ENCODE data around the gene TMEM201.
"Not testable (repeated sequence)": the region's sequence is repeated elsewhere in the genome, so short reads cannot be mapped to it uniquely, and the experiment has no call there.

TMEM201 gene

DNA sequence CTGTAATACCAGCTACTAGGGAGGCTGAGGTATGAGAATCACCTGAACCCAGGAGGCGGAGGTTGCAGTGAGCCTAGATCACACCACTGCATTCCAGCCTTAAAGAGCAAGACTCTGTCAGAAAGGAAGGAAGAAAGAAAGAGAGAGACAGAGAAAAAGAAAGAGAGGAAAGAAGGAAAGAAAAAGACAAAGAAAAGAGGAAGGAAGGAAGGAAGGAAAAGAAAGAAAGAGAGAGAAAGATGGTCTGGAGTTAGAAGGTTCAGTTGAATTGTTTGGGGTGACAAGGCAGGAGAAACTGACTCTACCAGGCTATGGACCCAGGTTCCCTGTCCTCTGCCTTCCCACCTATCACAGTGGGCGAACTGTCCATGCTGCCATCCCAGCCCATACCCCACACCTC is 35.4 kb downstream of the TMEM201 start:
- no peak for DNase-seq

DNA sequence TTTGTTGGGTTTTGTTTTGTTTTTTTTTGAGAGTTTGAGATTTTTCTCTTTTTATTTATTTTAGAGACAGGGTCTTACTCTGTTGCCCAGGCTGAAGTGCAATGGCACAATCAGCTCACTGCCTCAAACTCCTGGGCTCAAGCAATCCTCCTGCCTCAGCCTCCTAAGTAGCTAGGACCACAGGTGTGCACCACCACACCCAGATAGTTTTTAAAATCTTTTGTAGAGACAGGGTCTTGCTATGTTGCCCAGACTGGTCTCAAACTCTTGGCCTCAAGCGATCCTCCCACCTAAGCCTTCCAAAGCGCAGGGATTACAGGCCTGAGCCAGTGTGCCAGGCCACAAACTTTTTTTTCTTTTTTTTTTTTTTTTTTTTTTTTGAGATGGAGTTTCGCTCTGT is 36.3 kb downstream of the TMEM201 start:
- not testable (repeated sequence) for DNase-seq

DNA sequence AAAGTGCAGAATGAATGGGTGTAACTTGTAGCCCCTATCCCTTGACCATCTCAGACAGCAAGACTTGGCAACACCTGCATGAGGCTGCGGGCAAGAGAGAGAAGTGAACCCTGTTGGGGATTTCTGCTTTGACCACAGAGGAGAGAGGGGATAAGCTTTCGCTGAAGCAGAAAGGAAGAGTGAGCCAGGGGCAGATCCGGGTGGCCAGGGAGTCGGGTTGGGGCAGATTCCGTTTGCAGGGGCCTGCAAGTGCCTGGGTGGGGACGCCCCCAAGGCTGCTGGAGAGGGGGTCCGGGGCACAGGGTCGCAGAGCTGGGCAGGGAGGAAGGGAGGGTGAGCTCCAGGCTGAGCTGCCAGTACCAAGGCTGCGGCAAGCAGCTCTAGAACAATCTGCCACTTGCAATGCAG is 37.5 kb downstream of the TMEM201 start:
- no peak for DNase-seq

DNA sequence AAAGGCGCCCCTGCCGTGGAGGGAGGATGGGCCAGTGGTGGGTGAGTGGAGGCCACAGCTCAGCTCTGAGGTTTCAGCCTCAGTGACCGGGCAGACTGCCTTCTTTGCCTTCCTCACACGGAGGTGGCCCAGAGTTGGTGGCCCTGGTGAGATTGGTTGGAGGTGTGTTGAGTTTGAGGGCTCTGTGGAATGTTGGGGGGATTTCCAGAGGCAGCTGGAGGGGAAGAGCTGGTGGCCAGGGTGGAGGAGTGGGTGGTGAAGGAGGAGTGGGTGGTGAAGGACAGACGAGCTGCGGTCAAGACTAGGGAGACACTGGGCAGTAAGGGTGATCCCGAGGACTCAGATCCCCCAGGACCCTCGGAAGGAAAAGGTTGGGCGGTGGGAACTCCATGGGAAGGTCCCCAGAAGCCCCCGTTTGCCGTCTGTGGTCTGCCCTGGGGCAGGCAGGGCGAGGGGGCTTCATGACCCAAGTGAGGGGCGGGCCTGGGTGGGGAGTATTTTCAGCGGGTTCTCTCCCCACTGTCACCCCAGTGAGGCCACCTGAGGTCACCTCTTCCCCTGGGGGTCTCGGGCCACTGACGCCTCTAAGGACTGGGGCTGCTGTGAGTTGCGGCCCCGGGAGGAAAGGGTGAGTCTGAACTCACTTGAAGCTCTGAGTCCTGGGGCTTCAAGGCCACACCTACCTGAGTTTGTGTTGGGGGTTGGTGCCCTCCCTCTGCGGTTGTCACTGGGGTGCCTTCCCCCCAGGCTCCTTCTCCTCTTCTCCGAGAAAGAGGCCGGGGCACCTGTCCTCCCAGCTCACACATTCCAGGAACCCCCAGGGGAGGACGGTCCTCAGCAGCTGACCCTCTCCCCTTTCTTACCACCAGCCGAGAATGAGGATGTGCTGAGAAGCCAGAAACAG is 40.1 kb downstream of the TMEM201 start:
- DNase-seq = no peak

DNA sequence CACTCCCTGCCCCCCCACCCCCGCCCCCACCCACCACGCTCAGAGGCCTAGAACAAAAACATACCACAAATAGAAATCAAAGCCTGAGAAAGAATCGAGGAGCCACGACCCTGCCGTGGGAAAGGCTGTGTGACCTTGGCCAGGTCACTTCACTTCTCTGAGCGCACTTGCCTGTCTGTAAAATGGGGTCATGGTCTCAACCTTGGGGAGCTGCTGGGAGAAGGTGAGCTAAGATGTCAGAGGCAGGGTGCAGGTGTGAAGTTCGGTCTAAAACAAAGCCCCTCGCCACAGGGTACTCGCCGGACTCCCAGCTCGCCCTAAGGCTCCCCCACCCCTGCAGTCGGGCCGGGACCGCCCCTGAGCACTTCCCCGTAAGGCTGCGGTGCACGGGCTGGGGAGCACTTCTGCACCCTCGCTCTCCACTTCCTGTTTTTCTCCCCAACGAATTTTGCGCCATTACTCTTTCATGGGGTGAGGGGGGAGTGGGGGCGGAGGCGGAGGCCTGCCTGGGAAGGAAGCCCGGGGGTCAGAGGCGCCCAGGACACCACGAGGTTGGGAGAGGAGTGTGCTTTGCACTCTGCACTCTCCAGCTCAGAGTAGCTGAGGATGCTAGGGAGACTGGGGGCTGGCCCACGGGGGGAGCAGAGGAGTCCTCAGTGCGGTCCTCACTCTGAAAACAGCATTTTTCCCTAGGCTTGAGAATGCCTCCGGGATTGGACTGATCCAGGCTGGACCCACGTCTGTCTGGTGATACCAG is 40.9 kb downstream of the TMEM201 start:
- DNase-seq = no peak

DNA sequence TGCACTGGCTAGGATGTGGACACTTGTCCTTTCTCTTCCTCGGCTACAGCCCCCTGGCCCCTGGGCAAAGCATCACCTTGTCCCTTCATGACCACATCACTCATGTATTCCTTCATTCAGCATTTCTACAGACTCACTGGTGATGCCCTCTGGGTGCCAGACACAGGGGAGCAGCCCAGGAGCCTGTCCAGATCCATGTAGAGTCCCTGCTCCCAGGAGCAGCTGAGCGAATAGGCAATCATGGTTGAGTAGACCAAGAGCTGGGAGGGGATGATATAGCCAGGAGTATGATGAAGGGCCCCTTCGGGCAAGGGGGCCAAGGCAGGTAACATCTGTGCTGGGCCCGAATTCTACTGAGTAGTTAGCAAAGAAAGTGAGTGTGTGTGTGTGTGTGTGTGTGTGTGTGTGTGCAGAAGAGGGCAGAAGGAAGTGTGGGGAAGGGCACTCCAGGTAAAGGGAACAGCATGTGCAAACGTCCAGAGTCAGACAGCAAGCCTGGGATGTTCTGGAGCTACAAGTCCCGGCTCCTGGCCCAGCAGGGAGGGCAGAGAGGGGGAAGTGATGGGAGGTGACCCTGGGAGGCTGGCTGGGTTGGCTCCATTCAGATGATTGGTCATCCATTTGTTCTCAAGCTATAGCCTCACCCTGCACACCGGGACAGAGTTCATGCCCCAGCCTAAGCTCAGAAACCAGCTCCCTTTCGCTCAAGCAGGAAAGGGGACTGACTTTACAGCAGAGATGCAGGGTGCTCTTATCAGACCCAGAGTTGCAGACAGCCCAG is 41.8 kb downstream of the TMEM201 start:
- DNase-seq = no peak

DNA sequence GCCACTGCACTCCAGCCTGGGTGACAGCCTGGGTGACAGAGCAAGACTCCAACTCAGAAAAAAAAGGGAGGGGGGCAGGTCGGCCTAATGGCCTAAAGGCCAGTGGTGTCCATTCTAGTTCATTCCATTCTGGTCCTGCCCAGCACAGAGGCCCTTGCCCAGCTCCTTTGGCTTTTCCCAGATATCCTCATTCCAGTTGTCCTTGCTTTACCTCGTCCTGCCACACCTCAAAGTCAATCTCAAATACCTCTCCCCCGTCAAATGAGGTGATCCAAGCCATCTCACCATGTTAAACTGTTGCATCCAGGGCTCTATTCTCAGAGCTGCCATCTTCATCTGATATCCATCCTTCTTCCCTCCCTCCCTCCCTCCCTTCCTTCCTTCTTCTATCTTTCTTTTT is 42.9 kb downstream of the TMEM201 start:
- DNase-seq = no peak

DNA sequence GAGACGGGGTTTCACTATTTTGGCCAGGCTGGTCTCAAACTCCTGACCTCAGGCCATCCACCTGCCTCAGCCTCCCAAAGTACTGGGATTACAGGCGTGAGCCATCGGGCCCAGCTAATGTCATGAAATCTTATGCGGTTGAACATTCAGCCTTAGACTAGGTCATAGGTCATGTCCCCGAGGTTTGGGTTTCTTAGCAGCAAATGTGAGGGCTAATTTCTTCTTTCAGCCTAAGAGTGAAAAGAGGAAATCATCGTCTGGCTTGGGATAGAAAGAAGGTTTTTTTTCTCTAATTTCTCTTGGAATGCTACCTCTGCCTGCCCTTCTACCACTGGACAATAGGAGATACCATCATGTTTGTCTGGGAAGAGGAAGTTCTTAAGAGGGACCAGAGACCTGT is 44.8 kb downstream of the TMEM201 start:
- DNase-seq = no peak

DNA sequence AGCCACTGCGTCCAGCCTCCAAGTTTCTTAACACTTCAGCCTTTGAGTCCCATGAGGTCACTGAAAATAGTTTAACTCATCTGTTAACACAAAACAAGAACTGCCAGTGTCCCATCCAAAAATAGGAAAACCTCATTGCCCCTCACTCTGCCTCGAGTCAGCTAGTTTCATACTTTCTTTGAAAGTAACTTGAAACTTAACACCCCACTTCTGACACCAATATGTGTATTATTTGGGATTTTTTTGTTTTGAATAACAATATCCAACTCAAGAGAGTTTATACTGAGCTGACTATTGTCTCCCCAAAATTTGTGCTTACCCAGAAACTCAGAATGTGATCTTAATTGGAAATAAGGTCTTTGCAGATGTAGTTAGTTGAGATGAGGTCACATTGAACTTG is 45.9 kb downstream of the TMEM201 start:
- no peak for DNase-seq

DNA sequence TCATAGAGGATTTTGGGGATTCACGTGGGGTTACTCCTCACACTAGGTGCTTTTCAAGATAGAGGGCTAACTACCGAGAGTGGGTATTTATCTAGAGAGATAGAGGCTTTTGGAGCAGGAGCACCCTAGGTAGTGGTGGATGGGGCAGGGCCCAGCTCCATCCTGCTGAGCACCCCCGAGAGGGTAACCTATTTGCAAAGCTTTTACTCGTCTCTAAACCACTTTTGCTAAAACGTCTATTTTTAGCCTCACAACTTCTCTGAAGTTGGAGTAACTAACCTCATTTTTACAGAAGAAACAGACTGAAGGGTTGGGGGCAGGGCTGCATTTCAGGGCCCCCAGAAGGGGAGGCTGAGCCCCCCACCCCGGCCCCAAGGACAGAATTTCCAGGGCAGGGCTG is 50.5 kb downstream of the TMEM201 start:
- DNase-seq = no peak

DNA sequence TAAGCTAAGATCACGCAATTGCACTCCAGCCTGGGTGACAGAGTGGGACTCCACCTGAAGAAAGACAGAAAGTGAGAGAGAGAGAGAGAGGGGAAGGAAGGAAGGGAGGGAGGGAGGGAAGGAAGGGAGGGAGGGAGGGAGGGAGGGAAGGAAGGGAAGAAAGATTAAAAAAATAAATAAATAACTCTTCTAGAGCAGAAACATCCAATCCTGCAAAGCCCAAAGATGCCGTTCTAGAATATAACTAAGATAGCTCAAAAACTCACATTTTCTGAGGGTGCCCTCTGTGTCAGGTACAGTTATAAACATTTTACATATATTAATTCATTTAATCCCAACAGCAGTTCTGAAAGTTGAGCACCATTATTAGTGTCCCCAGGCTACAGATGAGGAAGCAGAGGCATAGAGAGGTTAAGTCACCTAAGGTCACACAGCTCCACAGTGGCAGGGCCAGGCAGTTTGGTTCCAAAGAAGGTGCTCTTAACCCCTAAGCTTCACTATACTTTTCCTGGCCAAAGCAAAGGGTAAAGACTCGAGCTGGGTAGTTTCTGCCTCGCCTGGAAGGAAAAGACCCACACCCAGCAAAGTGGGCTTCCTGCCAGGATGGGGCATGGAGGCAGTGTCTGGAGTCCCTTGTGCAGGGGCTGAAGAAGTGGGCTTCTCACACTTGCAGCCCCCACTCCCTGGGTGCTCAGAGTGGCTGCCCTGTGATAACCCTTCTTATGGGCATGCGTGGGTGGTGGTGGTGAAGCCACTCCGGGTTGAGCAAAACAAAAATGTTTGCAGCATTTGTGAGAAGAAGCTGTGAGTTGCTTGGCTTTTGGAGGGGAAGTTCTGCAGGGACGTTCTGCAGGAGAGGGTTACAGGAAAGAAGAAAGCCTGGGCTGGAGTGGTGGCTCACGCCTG is 54.9 kb downstream of the TMEM201 start:
- no peak for DNase-seq

DNA sequence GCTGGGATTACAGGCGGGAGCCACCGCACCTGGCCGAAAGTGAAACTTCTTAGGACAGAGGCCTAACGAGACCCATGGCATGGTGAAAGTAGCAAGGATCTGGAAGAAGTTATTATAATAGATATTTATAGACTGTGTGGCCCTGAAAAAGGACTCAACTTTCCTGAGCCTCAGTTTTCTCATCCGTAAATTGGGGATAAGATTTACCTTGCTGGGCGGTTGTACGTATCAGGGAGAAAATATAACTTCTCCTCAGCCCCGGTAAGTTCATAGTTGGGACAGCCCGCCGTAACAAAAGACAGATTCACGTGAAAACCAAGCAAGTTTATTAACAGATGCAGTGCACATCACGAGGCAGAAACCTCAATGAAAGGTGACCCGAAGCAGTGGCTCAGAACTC is 57.3 kb downstream of the TMEM201 start:
- no peak for DNase-seq

DNA sequence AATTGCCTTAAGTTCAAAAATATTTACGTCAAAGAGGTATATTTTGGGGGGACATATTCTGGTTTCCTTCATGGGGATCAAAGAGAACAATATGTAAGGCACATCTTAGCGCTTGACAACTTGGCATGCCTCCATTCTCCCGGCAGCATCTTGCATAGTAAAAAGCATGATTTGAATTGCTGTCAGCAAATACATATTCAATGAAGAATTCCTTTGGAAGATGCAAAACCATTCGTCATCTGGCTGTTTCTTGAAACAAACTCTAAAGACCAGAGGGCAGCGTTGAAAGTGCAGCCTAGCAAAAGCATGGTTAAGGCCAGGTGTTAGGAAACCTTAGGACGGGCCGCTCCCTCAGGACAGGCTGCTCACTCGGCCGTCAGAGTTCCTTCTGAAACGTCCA is 59.5 kb downstream of the TMEM201 start:
- DNase-seq = no peak

DNA sequence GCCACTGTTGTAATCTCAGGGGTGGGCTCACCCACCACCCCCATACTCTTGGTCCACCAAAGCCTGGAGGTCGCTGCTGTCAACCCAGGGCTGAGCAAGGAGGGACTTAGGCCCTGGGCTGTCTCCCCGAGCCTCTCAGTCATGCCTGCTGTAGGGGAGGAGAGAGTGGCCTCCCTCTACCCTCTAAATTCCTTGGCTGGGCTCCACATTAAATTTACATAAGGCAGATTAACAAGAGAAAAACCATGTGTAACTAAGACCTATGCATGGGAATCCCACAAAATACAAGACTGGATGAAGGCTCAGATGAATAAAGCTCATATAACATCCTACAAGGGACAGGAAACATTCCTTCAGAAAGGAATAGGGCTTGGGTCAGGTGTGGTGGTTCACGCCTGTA is 61.1 kb downstream of the TMEM201 start:
- no peak for DNase-seq

DNA sequence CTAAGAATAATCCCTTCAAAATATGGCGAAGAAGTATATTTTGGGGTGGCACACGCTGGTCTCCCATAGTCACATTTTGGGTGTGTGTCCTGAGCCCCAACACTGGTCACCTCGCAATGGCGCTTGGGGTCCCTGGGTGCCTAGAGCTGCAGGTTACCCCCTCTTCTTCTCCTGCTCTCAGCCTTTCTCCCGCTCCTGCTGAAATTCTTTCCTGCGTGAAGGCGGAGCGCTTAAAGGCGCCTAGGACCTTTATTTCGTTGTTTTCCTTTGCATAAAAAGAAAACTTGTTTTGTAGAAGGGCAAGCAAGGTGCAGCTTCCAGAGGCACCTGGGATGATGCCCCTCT is 62.5 kb downstream of the TMEM201 start:
- no peak for DNase-seq

DNA sequence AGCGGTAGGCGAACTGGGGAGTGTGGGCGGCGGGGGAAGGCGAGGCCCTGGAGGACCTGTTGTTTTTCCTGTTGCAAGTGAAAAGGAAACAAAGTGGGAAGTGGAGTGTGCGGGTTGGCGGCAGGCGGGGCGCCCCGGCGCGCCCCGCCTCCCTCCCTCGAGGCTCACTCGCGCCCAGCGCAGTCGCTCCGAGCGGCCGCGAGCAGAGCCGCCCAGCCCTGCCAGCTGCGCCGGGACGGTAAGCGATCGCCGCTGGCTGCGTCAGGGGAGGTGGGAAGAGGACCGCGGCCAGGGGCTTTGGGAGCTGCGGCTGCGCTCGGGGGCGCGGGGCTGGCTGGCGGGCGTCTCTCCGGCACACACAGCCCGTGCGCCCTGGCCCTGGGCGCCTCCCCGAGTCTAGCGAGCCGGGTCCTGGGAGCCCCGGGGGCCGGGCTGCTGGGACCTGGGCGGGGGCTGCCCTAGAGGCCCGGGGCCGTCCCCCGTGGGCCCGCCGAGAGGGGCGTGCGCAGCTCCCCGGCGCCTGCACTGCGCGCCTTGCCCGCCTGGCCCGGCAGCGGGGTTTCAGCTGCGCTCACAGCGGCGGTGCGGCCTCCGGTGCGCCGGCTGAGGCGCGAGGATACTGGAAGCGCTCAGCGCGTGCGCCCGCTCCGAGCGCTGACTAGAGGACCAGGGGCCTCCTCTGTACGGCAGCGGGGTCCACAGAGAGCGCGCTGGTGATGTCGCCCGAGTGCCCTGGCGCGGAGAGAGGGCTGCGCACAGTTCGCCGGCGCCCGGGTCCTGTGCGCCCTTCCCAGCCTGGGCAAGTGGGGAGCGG is 63.1 kb downstream of the TMEM201 start, which contains the start of gene PIK3CD:
Gene PIK3CD (plus strand): TSS at position 167 of the 814 bp plus-strand sequence. CDS start 58,725 bp downstream, outside the sequence.
- peak; percentile 46 for DNase-seq

DNA sequence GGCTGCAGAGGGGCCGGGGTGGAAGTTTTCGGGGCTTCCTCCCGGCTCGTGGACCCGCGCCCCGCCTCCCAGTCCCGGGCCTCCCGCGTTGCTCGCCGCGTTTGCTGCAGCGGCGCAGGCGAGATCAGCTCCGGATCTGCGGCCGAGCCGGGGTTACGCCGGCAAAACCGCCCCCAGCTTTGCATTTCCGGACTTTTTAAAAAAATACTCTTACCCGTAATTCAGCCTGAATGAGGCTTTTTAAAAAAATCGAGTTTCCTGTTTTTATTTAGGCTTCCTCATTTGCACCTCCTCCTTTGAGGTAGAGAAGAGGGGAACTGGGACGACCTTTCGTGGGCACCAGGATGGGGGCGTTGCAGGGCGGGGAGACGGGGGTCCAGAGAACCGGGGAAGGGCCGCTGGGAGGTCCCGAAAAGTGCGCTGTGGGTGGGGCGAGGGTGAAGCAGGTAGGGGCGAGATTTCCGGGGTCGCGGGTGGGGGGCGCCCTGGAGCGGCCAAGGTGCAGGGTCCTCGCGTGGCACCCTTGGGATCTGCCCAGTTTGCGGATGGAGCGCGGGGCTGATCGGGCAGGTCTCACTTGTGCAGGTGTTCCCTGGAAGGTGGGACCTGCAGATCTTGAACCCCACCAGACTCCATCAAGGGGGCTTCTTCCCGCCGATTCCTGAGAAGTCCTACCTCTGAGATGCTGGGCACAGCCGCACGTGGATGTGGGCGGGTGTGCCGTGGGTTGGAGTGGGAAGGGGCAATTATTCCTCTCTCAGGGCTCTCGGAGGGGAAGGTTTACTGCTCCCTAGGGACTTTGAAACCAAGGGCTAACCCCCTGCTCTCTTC is 63.9 kb downstream of the TMEM201 start:
- no peak for DNase-seq

DNA sequence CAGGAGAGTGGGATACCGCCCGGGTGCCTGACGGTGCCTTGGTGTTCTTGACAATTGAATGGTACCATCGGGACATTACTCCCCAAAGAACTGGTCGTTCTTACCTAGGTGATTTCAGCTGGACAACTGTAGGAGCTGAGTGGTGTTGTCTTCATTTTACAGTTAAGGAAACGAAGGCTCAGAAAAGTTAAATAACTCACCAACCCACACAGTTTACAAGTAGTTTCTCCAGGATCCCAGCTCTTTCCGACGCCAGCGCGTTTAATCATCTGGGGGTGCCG is 64.4 kb downstream of the TMEM201 start:
- no peak for DNase-seq

DNA sequence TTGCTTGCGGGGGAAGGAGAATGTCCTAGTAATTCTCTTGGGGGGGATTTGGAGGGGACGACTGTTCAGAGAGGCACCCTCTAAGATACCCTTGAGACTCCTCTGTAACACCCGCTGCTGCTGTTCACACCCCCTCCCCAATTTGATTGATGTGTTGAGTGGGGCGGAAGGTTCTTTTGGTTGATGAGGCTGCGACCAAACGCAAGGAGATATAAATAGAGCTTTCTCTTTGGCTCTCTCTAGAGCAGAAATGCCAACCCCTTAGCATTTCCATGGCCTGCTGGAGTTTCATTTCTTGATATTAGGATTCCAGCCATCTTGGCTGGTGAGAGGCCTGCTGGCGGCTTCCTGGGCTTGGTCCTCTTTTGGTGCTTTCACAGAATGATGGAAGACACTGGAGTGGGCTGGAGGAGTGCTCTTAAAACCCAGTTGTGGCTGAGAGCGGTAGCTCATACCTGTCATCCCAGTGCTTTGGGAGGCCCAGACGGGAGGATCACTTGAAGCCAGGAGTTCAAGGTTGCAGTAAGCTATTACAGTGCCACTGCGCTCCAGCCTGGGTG is 64.9 kb downstream of the TMEM201 start:
- no peak for DNase-seq

DNA sequence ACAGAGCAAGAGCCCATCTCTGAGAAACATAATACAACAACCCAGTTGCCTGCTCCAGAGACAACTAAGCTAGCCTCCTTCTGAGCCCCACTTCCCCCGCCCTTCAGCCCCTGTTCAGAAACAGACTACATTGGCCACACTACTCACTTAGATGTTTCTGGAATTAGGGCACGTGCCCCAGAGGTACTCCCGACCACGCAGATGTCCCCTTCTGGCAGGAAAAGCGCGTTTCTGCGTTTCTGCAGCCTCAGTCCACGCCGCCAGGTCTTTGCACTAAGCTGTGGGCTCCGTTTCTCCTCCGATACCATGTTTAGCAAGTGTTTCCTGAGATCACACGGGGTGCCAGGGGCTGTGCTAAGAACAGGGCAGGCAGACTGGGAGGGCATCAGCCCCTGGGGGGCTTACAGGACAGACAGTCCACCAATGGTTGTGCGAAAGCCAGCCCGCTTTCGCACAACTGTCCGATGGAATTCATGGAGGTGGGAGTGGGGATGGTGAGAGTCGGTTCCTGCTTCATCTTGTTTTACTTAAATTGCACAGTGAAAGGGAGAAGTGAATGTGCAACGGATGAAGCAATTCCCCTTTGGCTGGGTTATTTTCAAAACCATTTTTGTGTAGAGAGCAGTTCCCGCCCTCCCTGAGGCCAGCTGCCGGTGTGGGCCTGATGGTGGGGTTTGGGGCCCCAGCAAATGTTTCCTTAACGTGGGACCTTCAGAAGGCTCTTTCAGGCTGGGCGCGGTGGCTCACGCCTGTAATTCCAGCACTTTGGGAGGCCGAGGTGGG is 65.5 kb downstream of the TMEM201 start:
- DNase-seq = no peak

All from NCI-H1105 (cell line).